ENCODE results near the gene APAF1.

GRCh38 chr12:98727196-98727595 lies 82.1 kb downstream of the APAF1 start:
- no peak for TF ChIP-seq CTCF (IDR thresholded peaks at IDR 0.05; ENCODE audit: low read length)
- TF ChIP-seq EZH2 (IDR thresholded peaks at IDR 0.05; ENCODE audit: borderline replicate concordance, low read length): no peak
